Measurements from ENCODE around the gene NES.

The NES gene

GRCh38 chr1:156629823-156630449 is 47.3 kb downstream of the NES start:
- DNase-seq (ENCODE audit: low read depth, low spot score): no peak

GRCh38 chr1:156627313-156627880 is 49.8 kb downstream of the NES start:
- DNase-seq (ENCODE audit: low read depth, low spot score): no peak

More at GRCh38 chr1:156629823-156630449, 47.3 kb downstream of the NES start:
- no peak overlapping the region for H3K27ac ChIP-seq

GRCh38 chr1:156626079-156626438 is 51.1 kb downstream of the NES start:
- no peak overlapping the region for H3K27ac ChIP-seq
- DNase-seq (ENCODE audit: low read depth, low spot score): no peak

More at GRCh38 chr1:156627313-156627880, 49.8 kb downstream of the NES start:
- H3K27ac ChIP-seq: no peak overlapping the region

GRCh38 chr1:156625436-156626078 is 51.6 kb downstream of the NES start:
- no peak overlapping the region for H3K27ac ChIP-seq
- no peak for DNase-seq (ENCODE audit: low read depth, low spot score)

GRCh38 chr1:156624814-156625435 is 52.3 kb downstream of the NES start:
- H3K27ac ChIP-seq: no peak overlapping the region
- DNase-seq (ENCODE audit: low read depth, low spot score): no peak

- H3K27ac ChIP-seq: no peak overlapping the region
- no peak for DNase-seq (ENCODE audit: low read depth, low spot score)
These were observed 53.0 kb downstream of the NES start for GRCh38 chr1:156623946-156624813.

- no peak for DNase-seq (ENCODE audit: low read depth, low spot score)
- no peak overlapping the region for H3K27ac ChIP-seq
These were observed 54.5 kb downstream of the NES start for GRCh38 chr1:156622581-156623297.

GRCh38 chr1:156619582-156619955 is 57.6 kb downstream of the NES start:
- no peak for DNase-seq (ENCODE audit: low read depth, low spot score)
- no peak overlapping the region for H3K27ac ChIP-seq

GRCh38 chr1:156618853-156619581 is 58.2 kb downstream of the NES start, which contains the start of gene HAPLN2:
Gene HAPLN2, plus strand, starts transcription at chr1:156619415. Its CDS starts 4,076 bp downstream, at chr1:156623491.
- no peak within 1 kb of the TSS for H3K27ac ChIP-seq
- no peak for DNase-seq (ENCODE audit: low read depth, low spot score)

All from epithelial cell of prostate (primary cell).